ENCODE data around the gene INTS15. TPM values are rescaled to one million over a fixed set of nuclear protein-coding genes. Genes with fewer than 3 reads are reported as not detected.
A peak's percentile ranks its signal among the peaks of the same experiment; 100 is the strongest.

INTS15 gene
- total RNA-seq, 1 donor from 2014 or later: 36.9 TPM

GRCh38 chr7:6589151-6589828 lies 531 bp upstream of the INTS15 start:
- Mint-ChIP-seq H3K36me3 (ENCODE audit: unreplicated experiment) (no peaks in the 10 kb centered on the region), H3K27me3 (ENCODE audit: unreplicated experiment) (peaks cover 3% of the 10 kb centered on the region), H3K27ac (ENCODE audit: unreplicated experiment) (peak overlapping the region; percentile 74)

DNA sequence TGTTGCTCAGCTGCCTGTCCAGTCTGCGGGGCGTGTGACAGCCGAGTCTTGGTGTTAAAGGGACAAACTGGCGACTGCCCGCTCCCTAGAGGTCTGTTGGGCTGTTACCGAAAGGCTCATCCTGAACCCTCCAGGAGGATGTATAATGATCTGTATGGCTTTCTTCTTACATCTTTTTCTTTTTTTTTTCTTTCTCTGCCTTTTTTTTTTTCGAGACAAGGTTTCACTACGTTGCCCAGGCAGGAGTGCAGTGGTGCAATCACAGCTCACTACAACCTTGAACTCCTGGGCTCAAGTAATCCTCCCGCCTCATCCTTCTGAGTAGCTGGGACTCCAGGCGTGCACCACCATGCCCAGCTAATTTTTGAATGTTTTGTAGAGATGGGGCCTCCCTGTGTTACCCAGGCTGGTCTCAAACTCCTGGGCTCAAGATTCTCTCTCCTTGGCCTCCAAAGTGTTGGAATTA lies 857 bp downstream of the INTS15 start:
- no peak for TF ChIP-seq CTCF (IDR thresholded peaks at IDR 0.05; ENCODE audit: partially characterized antibody, unreplicated experiment)
- H3K36me3 Mint-ChIP-seq (ENCODE audit: unreplicated experiment): no peaks in the 10 kb centered on the region
- no peak for DNase-seq

More at GRCh38 chr7:6589151-6589828, 531 bp upstream of the INTS15 start:
- no peak for TF ChIP-seq CTCF (IDR thresholded peaks at IDR 0.05; ENCODE audit: partially characterized antibody, unreplicated experiment)
- peaks cover 13% of the 10 kb centered on the region for H3K9me3 Mint-ChIP-seq (ENCODE audit: unreplicated experiment)
- peak overlapping the region; percentile 86 for H3K4me3 Mint-ChIP-seq (ENCODE audit: unreplicated experiment)
- peaks cover 8% of the 10 kb centered on the region for H3K4me1 Mint-ChIP-seq (ENCODE audit: low read depth, unreplicated experiment)
- DNase-seq: no peak

DNA sequence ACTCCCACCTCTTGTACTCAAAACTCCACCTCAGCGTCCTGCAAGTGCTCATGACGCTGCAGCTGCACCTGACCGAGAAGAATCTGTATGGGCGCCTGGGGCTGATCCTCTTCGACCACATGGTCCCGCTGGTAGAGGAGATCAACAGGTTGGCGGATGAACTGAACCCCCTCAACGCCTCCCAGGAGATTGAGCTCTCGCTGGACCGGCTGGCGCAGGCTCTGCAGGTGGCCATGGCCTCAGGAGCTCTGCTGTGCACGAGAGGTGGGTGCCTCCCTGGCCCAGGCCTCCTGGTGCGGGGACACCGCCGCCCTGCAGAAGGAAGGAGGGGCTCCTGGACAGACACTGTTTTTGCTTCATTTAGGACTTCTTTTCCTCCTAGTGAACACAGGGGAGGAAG lies 10.3 kb downstream of the INTS15 start:
- TF ChIP-seq CTCF (IDR thresholded peaks at IDR 0.05; ENCODE audit: partially characterized antibody, unreplicated experiment): no peak
- Mint-ChIP-seq H3K27ac (ENCODE audit: unreplicated experiment) (no peak overlapping the region), H3K27me3 (ENCODE audit: unreplicated experiment) (peaks cover 3% of the 10 kb centered on the region), H3K4me3 (ENCODE audit: unreplicated experiment) (no peak overlapping the region), H3K4me1 (ENCODE audit: low read depth, unreplicated experiment) (no peaks in the 10 kb centered on the region), H3K36me3 (ENCODE audit: unreplicated experiment) (no peaks in the 10 kb centered on the region), H3K9me3 (ENCODE audit: unreplicated experiment) (peaks cover 2% of the 10 kb centered on the region)
- no peak for DNase-seq

More for the DNA sequence above, 857 bp downstream of the INTS15 start:
- peak overlapping the region; percentile 97 for H3K4me3 Mint-ChIP-seq (ENCODE audit: unreplicated experiment)
- H3K9me3 Mint-ChIP-seq (ENCODE audit: unreplicated experiment): peaks cover 13% of the 10 kb centered on the region
- H3K4me1 Mint-ChIP-seq (ENCODE audit: low read depth, unreplicated experiment): peaks cover 8% of the 10 kb centered on the region
- H3K27ac Mint-ChIP-seq (ENCODE audit: unreplicated experiment): peak overlapping the region; percentile 94
- H3K27me3 Mint-ChIP-seq (ENCODE audit: unreplicated experiment): peaks cover 3% of the 10 kb centered on the region

DNA sequence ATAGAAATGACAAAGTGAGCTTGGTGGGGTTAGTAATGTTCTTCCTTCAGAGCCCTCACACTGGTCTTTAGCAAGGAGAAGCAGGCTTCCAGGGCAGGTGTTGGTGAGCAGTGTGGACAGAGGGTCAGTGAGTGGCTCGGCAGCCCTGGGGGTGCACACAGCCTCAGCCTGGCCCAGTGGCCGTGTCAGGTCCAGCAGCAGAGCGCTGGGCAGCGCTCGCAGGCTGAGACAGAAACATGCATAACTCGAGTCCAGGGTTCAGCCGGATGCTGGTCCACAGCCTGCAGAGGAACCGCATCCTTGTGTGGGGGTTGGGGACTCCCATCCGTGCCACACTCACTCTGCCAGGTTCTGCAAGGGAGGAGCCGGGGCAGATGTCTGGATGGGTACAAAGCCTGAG lies 14.6 kb downstream of the INTS15 start:
- H3K27ac Mint-ChIP-seq (ENCODE audit: unreplicated experiment): no peak overlapping the region
- H3K36me3 Mint-ChIP-seq (ENCODE audit: unreplicated experiment): no peaks in the 10 kb centered on the region
- no peak overlapping the region for H3K4me3 Mint-ChIP-seq (ENCODE audit: unreplicated experiment)
- no peak for DNase-seq
- peaks cover 2% of the 10 kb centered on the region for H3K9me3 Mint-ChIP-seq (ENCODE audit: unreplicated experiment)
- no peak for TF ChIP-seq CTCF (IDR thresholded peaks at IDR 0.05; ENCODE audit: partially characterized antibody, unreplicated experiment)
- no peaks in the 10 kb centered on the region for H3K27me3 Mint-ChIP-seq (ENCODE audit: unreplicated experiment)
- no peaks in the 10 kb centered on the region for H3K4me1 Mint-ChIP-seq (ENCODE audit: low read depth, unreplicated experiment)

- Mint-ChIP-seq H3K27me3 (ENCODE audit: unreplicated experiment) (peaks cover 6% of the 10 kb centered on the region), H3K9me3 (ENCODE audit: unreplicated experiment) (peaks cover 2% of the 10 kb centered on the region), H3K36me3 (ENCODE audit: unreplicated experiment) (no peaks in the 10 kb centered on the region), H3K4me3 (ENCODE audit: unreplicated experiment) (no peak overlapping the region), H3K27ac (ENCODE audit: unreplicated experiment) (no peak overlapping the region), H3K4me1 (ENCODE audit: low read depth, unreplicated experiment) (no peaks in the 10 kb centered on the region)
- no peak for DNase-seq
- TF ChIP-seq CTCF (IDR thresholded peaks at IDR 0.05; ENCODE audit: partially characterized antibody, unreplicated experiment): no peak
Observed at GRCh38 chr7:6606866-6607583, 17.2 kb downstream of the INTS15 start.

Measured in glutamatergic neuron (in vitro differentiated cells).